Mesothelial cell of epicardium (in vitro differentiated cells): ENCODE measurements around the gene KCNJ6. TPM values are rescaled to one million over a fixed set of nuclear protein-coding genes. Genes with fewer than 3 reads are reported as not detected.
"Not testable (repeated sequence)": the region's sequence is repeated elsewhere in the genome, so short reads cannot be mapped to it uniquely, and the experiment has no call there.

Experiments
- DNase-seq, 2 experiments: peaks; one replicate each; pipeline ENCODE4 v3.0.0; 2021; ENCODE audit warnings: low spot score in 2 of 2; ENCODE audit not compliant: unreplicated experiment in 2 of 2
- H3K27ac Mint-ChIP-seq: 2 replicates; pipeline ENCODE4 v1.8.0; 2021; ENCODE audit warnings: mixed read lengths
- H3K27me3 Mint-ChIP-seq: 2 replicates; pipeline ENCODE4 v1.8.0; 2021; ENCODE audit warnings: low read depth, mixed read lengths
- H3K36me3 Mint-ChIP-seq: 2 replicates; pipeline ENCODE4 v1.8.0; 2021; ENCODE audit warnings: mixed read lengths
- H3K4me1 Mint-ChIP-seq: 2 replicates; pipeline ENCODE4 v1.8.0; 2021; ENCODE audit warnings: mixed read lengths
- H3K4me3 Mint-ChIP-seq: 2 replicates; pipeline ENCODE4 v1.8.0; 2021; ENCODE audit warnings: mild to moderate bottlenecking, moderate library complexity, mixed read lengths
- H3K9me3 Mint-ChIP-seq: 2 replicates; pipeline ENCODE4 v1.8.0; 2021; ENCODE audit warnings: mixed read lengths
- total RNA-seq: library from RNA; stranded (reverse); gene quantifications from 3 replicates; pipeline ENCODE4 v1.2.1, GENCODE V29; 2021
- TF ChIP-seq, protein P1 (sequence below): fragments of 200-600 bp; sonication (generic); IDR thresholded peaks from one replicate; pipeline ENCODE4 v1.5.0; 2021; ENCODE audit warnings: antibody characterized with exemption; ENCODE audit not compliant: unreplicated experiment

KCNJ6 gene
- total RNA-seq, 1 donor from 2014 or later, result 0.02 TPM

DNA sequence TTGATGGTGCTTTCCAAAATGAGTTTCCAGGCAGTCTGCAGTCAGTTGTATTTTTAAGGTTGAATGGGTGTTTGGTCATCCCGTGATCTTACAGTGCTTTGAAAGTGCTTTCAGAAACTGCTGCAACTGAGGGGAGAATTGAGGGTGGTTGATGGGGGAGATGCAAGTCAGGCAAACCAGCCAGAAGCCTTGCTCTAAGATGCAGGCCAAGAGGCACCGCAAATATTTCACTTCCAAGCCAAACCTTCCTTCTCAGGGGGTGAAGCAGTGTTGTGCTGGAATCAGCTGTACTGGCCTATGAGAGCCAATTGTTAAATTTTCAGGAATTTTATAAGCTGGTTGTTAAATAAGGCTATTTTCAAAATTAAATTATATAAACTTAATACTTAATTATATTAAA is 151.6 kb downstream of the KCNJ6 start:
- TF ChIP-seq, protein P1, sequence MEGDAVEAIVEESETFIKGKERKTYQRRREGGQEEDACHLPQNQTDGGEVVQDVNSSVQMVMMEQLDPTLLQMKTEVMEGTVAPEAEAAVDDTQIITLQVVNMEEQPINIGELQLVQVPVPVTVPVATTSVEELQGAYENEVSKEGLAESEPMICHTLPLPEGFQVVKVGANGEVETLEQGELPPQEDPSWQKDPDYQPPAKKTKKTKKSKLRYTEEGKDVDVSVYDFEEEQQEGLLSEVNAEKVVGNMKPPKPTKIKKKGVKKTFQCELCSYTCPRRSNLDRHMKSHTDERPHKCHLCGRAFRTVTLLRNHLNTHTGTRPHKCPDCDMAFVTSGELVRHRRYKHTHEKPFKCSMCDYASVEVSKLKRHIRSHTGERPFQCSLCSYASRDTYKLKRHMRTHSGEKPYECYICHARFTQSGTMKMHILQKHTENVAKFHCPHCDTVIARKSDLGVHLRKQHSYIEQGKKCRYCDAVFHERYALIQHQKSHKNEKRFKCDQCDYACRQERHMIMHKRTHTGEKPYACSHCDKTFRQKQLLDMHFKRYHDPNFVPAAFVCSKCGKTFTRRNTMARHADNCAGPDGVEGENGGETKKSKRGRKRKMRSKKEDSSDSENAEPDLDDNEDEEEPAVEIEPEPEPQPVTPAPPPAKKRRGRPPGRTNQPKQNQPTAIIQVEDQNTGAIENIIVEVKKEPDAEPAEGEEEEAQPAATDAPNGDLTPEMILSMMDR, result no peak
- no peaks in the 10 kb centered on the region for H3K36me3 Mint-ChIP-seq
- H3K27me3 Mint-ChIP-seq, result peaks cover 6% of the 10 kb centered on the region
- no peak for DNase-seq
- H3K9me3 Mint-ChIP-seq, result no peaks in the 10 kb centered on the region
- H3K4me1 Mint-ChIP-seq, result peaks cover 4% of the 10 kb centered on the region
- no peak overlapping the region for H3K4me3 Mint-ChIP-seq
- H3K27ac Mint-ChIP-seq, result no peak overlapping the region

DNA sequence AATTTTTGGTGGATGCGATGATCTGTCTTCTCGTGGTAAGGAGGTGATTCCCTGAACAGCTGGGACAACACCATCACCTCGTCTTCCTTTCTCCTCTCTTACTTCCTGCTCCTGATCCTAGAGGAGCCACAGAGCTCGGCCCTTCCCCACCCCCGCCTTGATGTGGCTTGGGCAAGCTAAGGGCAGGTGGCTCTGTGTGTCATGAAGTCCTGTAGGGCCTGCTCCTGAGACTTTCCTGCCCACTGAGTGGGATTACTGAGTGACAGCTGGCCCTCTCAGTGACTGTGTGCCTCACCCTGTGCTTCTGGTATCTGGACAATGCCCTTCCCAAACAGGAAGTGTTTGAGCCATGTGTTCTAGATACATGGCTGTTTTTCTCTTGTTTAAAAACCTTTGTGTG is 153.0 kb downstream of the KCNJ6 start:
- Mint-ChIP-seq H3K27me3 (peaks cover 9% of the 10 kb centered on the region), H3K36me3 (no peaks in the 10 kb centered on the region), H3K9me3 (no peaks in the 10 kb centered on the region), H3K4me1 (peaks cover 4% of the 10 kb centered on the region), H3K27ac (no peak overlapping the region), H3K4me3 (no peak overlapping the region)
- no peak for DNase-seq
- TF ChIP-seq, protein P1, result no peak

DNA sequence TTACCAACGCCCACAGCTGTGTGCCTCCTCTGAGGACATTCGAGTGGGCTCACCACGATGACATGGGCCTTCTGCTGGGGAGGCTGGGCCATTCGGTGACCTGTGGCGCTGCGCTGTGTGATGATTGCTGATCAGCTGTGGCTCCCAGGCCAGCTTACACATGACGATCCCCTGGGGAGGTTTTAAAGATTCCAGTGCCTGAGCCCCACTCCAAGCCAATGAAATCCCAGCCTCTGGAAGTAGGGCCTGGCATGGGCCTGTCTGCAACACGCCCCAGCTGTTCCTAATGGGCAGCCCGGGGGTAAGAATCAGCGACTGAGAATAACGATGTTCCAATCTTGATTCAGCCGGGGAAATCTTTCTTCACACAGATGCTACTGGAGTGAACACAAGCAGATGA is 153.7 kb downstream of the KCNJ6 start:
- H3K9me3 Mint-ChIP-seq, result no peaks in the 10 kb centered on the region
- H3K27me3 Mint-ChIP-seq, result peaks cover 16% of the 10 kb centered on the region
- H3K4me3 Mint-ChIP-seq, result no peak overlapping the region
- TF ChIP-seq, protein P1, result no peak
- no peak overlapping the region for H3K27ac Mint-ChIP-seq
- DNase-seq, result no peak
- peaks cover 4% of the 10 kb centered on the region for H3K4me1 Mint-ChIP-seq
- no peaks in the 10 kb centered on the region for H3K36me3 Mint-ChIP-seq

DNA sequence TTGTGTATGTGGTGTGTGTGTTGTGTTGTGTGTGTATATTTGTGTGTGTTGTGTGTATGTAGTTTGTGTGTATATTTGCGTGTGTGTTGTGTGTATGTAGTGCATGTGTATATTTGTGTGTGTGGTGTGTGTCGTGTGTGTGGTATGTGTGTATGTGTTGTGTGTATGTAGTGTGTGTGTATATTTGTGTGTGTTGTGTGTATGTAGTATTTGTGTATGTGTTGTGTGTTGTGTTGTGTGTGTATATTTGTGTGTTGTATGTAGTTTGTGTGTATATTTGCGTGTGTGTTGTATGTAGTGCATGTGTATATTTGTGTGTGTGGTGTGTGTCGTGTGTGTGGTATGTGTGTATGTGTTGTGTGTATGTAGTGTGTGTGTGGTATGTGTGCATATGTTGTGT is 154.9 kb downstream of the KCNJ6 start:
- peaks cover 17% of the 10 kb centered on the region for H3K27me3 Mint-ChIP-seq
- H3K27ac Mint-ChIP-seq, H3K4me3 Mint-ChIP-seq, H3K36me3 Mint-ChIP-seq, H3K9me3 Mint-ChIP-seq, DNase-seq, H3K4me1 Mint-ChIP-seq: not testable (repeated sequence)

DNA sequence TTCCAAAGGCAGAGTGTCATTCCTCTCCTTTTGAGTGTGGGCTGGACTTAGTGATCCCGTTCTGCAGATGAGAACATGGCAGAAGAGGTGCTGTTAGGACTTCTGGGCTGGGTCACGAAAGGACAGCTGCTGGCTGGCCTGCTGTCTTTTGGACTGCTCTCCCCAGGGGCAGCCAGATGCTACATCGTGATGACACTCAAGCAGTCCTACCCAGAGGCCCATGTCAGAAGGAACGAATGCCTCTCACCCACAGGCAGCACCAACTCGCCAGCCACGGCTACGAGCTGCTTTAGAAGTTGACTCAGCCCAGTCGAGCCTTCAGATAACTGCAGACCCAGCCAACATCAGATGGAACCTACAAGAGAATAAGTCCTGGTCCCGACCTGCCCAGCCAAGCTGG is 156.5 kb downstream of the KCNJ6 start:
- H3K9me3 Mint-ChIP-seq, result no peaks in the 10 kb centered on the region
- no peak overlapping the region for H3K27ac Mint-ChIP-seq
- H3K4me3 Mint-ChIP-seq, result no peak overlapping the region
- no peak for DNase-seq
- no peaks in the 10 kb centered on the region for H3K36me3 Mint-ChIP-seq
- H3K27me3 Mint-ChIP-seq, result peaks cover 29% of the 10 kb centered on the region
- TF ChIP-seq, protein P1, result no peak
- no peaks in the 10 kb centered on the region for H3K4me1 Mint-ChIP-seq

DNA sequence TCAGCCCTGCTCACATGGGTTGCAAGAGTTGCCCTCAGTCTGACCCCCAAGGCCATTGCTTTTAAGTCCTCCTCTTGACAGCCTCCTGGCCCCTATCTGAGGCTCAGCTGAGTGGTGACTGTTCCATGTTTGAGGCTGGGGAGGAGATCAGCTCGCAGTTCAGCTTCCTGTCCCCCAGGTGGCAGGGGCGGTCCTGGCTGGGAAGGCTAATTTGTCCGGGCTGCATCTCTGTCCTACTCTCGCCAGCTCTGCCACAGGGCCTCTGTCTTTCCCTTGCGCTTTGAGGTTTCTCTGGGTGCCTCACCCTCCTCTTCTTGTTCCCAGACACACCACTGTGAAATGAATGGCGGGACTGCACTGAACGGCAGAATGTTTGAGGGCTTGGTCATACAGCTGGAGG is 157.3 kb downstream of the KCNJ6 start:
- TF ChIP-seq, protein P1, result no peak
- peak in 1 of 2 experiments; percentile 48 for DNase-seq
- Mint-ChIP-seq H3K27me3 (peaks cover 34% of the 10 kb centered on the region), H3K4me3 (no peak overlapping the region), H3K4me1 (no peaks in the 10 kb centered on the region), H3K9me3 (no peaks in the 10 kb centered on the region), H3K27ac (no peak overlapping the region), H3K36me3 (no peaks in the 10 kb centered on the region)
